GM12875 (cell line): ENCODE results near the gene VWA8.
"Not testable (repeated sequence)": the region's sequence is repeated elsewhere in the genome, so short reads cannot be mapped to it uniquely, and the experiment has no call there.

Experiments used
- H3K4me3 ChIP-seq: one replicate; pipeline ENCODE4 v1.5.1; 2011; ENCODE audit warnings: low read depth, low read length, control low read depth
- TF ChIP-seq, protein P1 (sequence below): IDR thresholded peaks from 2 replicates; pipeline ENCODE4 v1.5.1; 2011; ENCODE audit warnings: low read depth, mild to moderate bottlenecking, control low read depth, inconsistent platforms, low read length, moderate library complexity, borderline replicate concordance; ENCODE audit not compliant: insufficient read depth

VWA8 gene

DNA sequence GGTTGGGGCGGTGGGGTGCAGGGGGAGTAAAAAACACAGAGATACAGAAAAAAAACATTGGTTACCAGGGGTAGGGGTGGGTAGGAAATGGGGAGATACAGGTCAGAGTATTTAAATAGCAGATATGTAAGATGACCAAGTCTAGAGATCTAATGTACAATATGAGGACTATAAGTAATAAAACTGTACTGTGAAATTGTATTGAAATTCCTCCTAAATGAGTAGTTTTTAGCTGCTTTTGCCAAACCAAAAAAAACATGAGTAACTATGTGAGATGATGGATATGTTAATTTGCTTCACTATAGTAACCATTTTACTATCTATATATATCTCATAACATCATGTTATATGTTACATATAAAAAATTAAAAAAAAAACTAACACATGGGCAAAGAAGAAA is 29.6 kb downstream of the VWA8 start:
- TF ChIP-seq, protein P1, sequence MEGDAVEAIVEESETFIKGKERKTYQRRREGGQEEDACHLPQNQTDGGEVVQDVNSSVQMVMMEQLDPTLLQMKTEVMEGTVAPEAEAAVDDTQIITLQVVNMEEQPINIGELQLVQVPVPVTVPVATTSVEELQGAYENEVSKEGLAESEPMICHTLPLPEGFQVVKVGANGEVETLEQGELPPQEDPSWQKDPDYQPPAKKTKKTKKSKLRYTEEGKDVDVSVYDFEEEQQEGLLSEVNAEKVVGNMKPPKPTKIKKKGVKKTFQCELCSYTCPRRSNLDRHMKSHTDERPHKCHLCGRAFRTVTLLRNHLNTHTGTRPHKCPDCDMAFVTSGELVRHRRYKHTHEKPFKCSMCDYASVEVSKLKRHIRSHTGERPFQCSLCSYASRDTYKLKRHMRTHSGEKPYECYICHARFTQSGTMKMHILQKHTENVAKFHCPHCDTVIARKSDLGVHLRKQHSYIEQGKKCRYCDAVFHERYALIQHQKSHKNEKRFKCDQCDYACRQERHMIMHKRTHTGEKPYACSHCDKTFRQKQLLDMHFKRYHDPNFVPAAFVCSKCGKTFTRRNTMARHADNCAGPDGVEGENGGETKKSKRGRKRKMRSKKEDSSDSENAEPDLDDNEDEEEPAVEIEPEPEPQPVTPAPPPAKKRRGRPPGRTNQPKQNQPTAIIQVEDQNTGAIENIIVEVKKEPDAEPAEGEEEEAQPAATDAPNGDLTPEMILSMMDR, result no peak
- no peak overlapping the region for H3K4me3 ChIP-seq

DNA sequence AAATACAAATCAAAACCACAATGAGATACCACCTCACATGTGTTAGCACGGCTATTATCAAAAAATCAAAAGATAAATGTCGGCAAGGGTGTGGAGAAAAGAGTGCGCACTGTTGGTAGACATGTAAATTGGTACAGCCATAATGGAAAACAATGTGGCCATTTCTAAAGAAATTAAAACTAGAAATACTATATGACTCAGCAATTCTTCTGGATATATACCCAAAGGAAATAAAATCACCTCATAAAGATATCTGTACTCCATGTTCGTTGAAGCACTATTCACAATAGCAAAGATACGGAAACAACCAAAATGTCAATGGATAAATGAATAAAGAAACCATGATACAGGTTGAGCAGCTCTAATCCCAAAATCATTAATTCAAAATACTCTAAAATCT is 30.8 kb downstream of the VWA8 start:
- H3K4me3 ChIP-seq, result no peak overlapping the region
- TF ChIP-seq, protein P1, result no peak

DNA sequence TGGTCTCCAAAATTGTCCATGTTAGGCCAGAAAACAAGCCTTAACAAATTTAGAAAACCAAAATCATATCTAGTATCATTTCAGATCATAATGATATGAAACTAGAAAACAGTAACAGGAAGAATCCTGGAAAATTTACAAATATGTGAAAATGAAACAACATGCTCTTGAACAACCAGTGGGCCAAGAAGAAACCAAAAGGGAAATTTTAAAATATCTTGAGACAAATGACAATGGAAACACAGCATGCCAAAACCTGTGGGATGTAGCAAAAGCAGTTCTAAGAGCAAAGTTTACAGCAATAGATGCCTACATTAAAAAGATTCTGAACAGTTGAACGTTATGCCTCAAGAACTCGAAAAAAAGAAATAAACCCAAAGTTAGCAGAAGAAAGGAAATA is 32.6 kb downstream of the VWA8 start:
- TF ChIP-seq, protein P1, result no peak
- H3K4me3 ChIP-seq, result no peak overlapping the region

DNA sequence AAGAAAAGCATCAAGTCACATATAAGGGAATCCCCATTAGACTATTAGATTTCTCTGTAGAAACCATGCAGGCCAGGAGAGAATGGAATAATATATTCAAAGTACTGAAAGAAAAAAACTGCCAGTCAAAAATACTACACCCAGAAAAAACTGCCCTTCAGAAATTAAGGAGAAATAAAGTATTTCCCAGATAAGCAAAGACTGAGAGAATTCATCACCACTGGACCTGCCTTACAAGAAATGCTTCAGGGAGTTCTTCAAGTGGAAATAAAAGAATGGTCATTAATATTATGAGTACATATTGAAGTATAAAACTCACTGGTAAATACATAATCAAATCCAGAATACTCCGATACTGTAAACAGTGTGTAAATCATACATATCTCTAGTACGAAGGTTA is 35.9 kb downstream of the VWA8 start:
- TF ChIP-seq, protein P1, result no peak
- no peak overlapping the region for H3K4me3 ChIP-seq

DNA sequence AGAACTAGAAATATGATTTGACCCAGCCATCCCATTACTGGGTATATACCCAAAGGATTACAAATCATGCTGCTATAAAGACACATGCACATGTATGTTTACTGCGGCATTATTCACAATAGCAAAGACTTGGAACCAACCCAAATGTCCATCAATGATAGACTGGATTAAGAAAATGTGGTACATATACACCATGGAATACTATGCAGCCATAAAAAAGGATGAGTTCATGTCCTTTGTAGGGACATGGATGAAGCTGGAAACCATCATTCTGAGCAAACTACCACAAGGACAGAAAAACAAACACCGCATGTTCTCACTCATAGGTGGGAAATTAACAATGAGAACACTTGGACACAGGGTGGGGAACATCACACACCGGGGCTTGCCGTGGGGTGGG is 38.0 kb downstream of the VWA8 start:
- not testable (repeated sequence) for H3K4me3 ChIP-seq

DNA sequence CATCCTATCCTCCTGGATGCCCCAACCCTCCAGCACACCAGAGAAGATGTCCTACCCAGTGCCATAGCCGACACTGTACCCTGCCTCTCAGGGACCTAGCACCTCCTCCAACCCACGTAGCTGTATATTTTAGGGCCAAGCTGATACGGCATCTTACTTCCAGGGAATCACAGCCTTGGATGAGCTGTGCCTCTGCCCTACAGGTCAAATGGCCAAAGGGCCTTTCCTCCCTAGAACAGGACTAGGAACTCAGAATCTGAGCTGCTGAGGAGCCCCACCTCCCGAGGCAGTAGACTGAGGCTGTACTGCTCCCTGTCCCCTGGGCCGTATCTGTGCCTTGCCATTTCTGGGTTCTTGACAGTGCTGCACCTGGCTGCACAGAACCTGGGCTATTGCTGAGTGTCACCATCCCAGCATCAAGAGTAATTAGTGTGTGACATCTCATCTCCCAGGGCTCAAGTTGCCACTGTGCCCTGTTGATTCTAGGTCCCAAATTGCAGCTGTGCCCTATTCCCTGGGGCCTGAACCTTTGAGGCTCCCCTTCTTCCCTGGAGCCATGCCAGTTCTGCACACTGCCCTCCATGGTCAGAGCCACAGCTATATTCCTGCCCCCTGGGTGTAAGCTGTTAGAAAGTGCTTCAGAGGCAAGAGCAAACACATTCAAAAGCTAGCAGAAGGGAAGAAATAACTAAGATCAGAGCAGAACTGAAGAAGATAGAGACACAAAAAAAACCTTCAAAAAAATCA is 41.0 kb downstream of the VWA8 start:
- no peak overlapping the region for H3K4me3 ChIP-seq
- TF ChIP-seq, protein P1, result no peak

DNA sequence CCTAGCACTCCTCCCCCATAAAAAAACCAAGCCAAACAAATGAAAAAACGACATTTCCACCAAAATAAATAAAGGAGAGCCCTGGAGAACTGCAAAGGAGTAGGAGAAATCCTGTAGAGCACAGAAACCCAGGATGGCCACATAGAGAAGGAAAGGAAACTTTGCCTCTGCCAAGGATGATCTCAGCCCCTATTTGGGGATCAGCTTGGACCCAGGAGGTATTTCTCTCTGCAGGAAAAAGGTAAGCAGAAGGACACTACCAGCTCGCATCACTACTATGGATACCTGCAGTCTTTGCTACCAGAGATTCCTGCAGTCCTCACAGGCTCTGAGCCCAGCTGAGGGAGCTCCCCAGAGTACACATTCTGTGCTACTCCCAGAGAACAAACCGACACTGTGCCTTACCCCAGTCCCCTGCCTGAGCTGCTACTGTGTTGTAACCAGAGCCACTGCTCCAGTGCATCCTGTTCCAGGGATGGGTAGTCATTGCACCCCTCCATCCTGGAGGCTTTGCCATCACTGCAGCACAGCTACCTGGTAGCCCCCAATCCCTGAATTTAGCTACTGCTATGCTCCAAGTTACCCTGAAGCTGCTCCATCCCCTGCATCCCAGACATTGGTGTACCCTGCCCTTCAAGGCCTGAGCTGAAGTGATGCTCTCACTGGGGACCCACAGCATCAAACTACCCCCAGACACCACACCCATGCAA is 41.7 kb downstream of the VWA8 start:
- no peak overlapping the region for H3K4me3 ChIP-seq
- TF ChIP-seq, protein P1, result no peak
